ENCODE data around the gene NSUN6. TPM values are rescaled to one million over a fixed set of nuclear protein-coding genes. Genes with fewer than 3 reads are reported as not detected.

NSUN6 gene
- 4.9 and 6.1 TPM in 2 replicates for total RNA-seq

GRCh38 chr10:18651324-18652007 is at the start of gene NSUN6:
Gene NSUN6, minus strand, starts transcription at chr10:18651587. Its CDS starts 384 bp downstream, at chr10:18651203.

GRCh38 chr10:18659125-18659818 is 7.9 kb upstream of the NSUN6 start, which contains the start of gene ARL5B:
Gene ARL5B, plus strand, starts transcription at chr10:18659431. Its CDS starts 207 bp downstream, at chr10:18659638.

Other genes with a start within 250 kb of the NSUN6 start
- gene ARL5B, start 7.8 kb upstream of the NSUN6 start, total RNA-seq: 11.8 and 11.9 TPM in 2 replicates

Measured in mammary microvascular endothelial cell (primary cell).